A549 (cell line): ENCODE measurements around the gene ANKRD12. TPM values are rescaled to one million over a fixed set of nuclear protein-coding genes. Genes with fewer than 3 reads are reported as not detected.
A peak's percentile ranks its signal among the peaks of the same experiment; 100 is the strongest.

ENCODE experiments used
- ATAC-seq, 2 experiments: fragments of 200-7000 bp in 1 of 2; fragments of >200 bp in 1 of 2; cut with Nextera tagmentation in 1 of 2; cut with Tn5 transposase in 1 of 2; 3 replicates each; pipeline versions ENCODE4 v1.8.0 to v1.9.1; 2018 to 2020; ENCODE audit warnings: mild to moderate bottlenecking in 1 of 2, moderate library complexity in 1 of 2
- CTCF ChIA-PET: fragments of 300-600 bp; sonication (Branson Sonifier 250); formaldehyde crosslinking; extraction: SDS; loops from one replicate; lab custom pipeline; 2021; ENCODE audit warnings: antibody characterized with exemption, inconsistent platforms; lab: Yijun Ruan, JAX
- POLR2A ChIA-PET: fragments of 350-600 bp; formaldehyde crosslinking; extraction: SDS; loops from one replicate; lab custom pipeline; 2021; ENCODE audit warnings: antibody characterized with exemption, inconsistent platforms; lab: Yijun Ruan, JAX
- DNase-seq, 2 experiments: peaks; one replicate each; pipeline versions ENCODE4 v3.0.0 to v3.0.0-alpha.2; 2011 to 2016; ENCODE audit warnings: low read depth in 1 of 2, low spot score in 1 of 2
- FAIRE-seq: peaks from 2 replicates; lab custom pipeline; 2011; peaks lifted over from hg19 to GRCh38; lab: Jason Lieb, UNC
- H3K27ac ChIP-seq, 2 experiments: fragments of >200 bp; sonication (Bioruptor Twin); formaldehyde crosslinking; 3 replicates each; pipeline ENCODE4 v1.5.1; 2016 to 2017
- H3K4me1 ChIP-seq: fragments of >200 bp; sonication (Bioruptor Twin); formaldehyde crosslinking; 3 replicates; pipeline ENCODE4 v1.6.1; 2016
- H3K4me2 ChIP-seq: fragments of >200 bp; sonication (Bioruptor Twin); formaldehyde crosslinking; 3 replicates; pipeline ENCODE4 v1.6.1; 2016
- H3K4me3 ChIP-seq: fragments of >200 bp; sonication (Bioruptor Twin); formaldehyde crosslinking; 3 replicates; pipeline ENCODE4 v1.5.1; 2016
- H3K9me3 ChIP-seq: fragments of >200 bp; sonication (Bioruptor Twin); formaldehyde crosslinking; 3 replicates; pipeline ENCODE4 v1.6.1; 2016
- ATOH8 ChIP-seq: fragments of 250-450 bp; sonication (Bioruptor Pico); IDR thresholded peaks from 2 replicates; pipeline ENCODE4 v1.5.0; 2020; ENCODE audit warnings: low read depth, mild to moderate bottlenecking, moderate library complexity
- BHLHE40 ChIP-seq: IDR thresholded peaks from 2 replicates; pipeline ENCODE4 v1.6.1; 2012; ENCODE audit warnings: low read depth, low read length, inconsistent platforms
- CHD4 ChIP-seq: fragments of 200-600 bp; sonication (generic); IDR thresholded peaks from 2 replicates; pipeline ENCODE4 v1.6.1; 2016; ENCODE audit warnings: antibody characterized with exemption, mild to moderate bottlenecking, borderline replicate concordance
- EHMT2 ChIP-seq: fragments of 200-600 bp; sonication (generic); IDR thresholded peaks from 2 replicates; pipeline ENCODE4 v1.6.1; 2016; ENCODE audit warnings: antibody characterized with exemption, low read depth, mild to moderate bottlenecking, moderate library complexity
- ELK1 ChIP-seq: fragments of 150-350 bp; IDR thresholded peaks from 2 replicates; pipeline ENCODE4 v1.6.1; 2014; ENCODE audit warnings: low read depth, mild to moderate bottlenecking, low read length
- EP300 ChIP-seq, 2 experiments: fragments of >200 bp; sonication (Bioruptor Twin); formaldehyde crosslinking; IDR thresholded peaks; 2 replicates in 1 of 2; 3 replicates in 1 of 2; pipeline ENCODE4 v1.6.1; 2016 to 2017
- ESRRA ChIP-seq: fragments of 150-350 bp; IDR thresholded peaks from 2 replicates; pipeline ENCODE4 v1.6.1; 2014; ENCODE audit warnings: mild to moderate bottlenecking, low read length, borderline replicate concordance
- FOSB ChIP-seq: fragments of 250-450 bp; sonication (Bioruptor Pico); IDR thresholded peaks from 2 replicates; pipeline ENCODE4 v1.5.0; 2020; ENCODE audit warnings: mild to moderate bottlenecking, moderate library complexity
- FOXS1 ChIP-seq: fragments of 250-450 bp; sonication (Bioruptor Pico); IDR thresholded peaks from 2 replicates; pipeline ENCODE4 v1.5.0; 2020; ENCODE audit warnings: mild to moderate bottlenecking, moderate library complexity
- GATA3 ChIP-seq: IDR thresholded peaks from 2 replicates; pipeline ENCODE4 v1.6.1; 2012; ENCODE audit warnings: borderline replicate concordance
- HDAC2 ChIP-seq: fragments of 200-600 bp; sonication (generic); IDR thresholded peaks from 2 replicates; pipeline ENCODE4 v1.6.1; 2016
- HEYL ChIP-seq: fragments of 250-450 bp; sonication (Bioruptor Pico); IDR thresholded peaks from 2 replicates; pipeline ENCODE4 v1.8.0; 2021; ENCODE audit warnings: mild to moderate bottlenecking, moderate library complexity
- HOXB5 ChIP-seq: fragments of 250-450 bp; sonication (Bioruptor Pico); IDR thresholded peaks from 2 replicates; pipeline ENCODE4 v1.5.0; 2020; ENCODE audit warnings: mild to moderate bottlenecking, moderate library complexity
- JUN ChIP-seq, 2 experiments: fragments of >200 bp; sonication (Bioruptor Twin); formaldehyde crosslinking; IDR thresholded peaks; 2 replicates in 1 of 2; 3 replicates in 1 of 2; pipeline ENCODE4 v1.6.1; 2016 to 2017
- JUNB ChIP-seq: fragments of >200 bp; sonication (Bioruptor Twin); formaldehyde crosslinking; IDR thresholded peaks from 2 replicates; pipeline ENCODE4 v1.6.1; 2016
- MYC ChIP-seq: IDR thresholded peaks from 2 replicates; pipeline ENCODE4 v1.6.1; 2012; ENCODE audit warnings: mild to moderate bottlenecking, inconsistent platforms, low read length, improper control_type of control experiment, borderline replicate concordance
- NFE2L2 ChIP-seq: fragments of 150-350 bp; conservative IDR thresholded peaks from 2 replicates; pipeline ENCODE4 v1.6.1; 2014; ENCODE audit warnings: low read length
- NPAS2 ChIP-seq: fragments of 250-450 bp; sonication (Bioruptor Pico); IDR thresholded peaks from 2 replicates; pipeline ENCODE4 v1.8.0; 2022; ENCODE audit warnings: mild to moderate bottlenecking, moderate library complexity, borderline replicate concordance
- PBX3 ChIP-seq: IDR thresholded peaks from 2 replicates; pipeline ENCODE4 v1.6.1; 2012
- PHF8 ChIP-seq: fragments of 200-600 bp; sonication (generic); IDR thresholded peaks from 2 replicates; pipeline ENCODE4 v1.6.1; 2016; ENCODE audit warnings: low read depth, mild to moderate bottlenecking, antibody characterized with exemption, moderate library complexity, borderline replicate concordance
- POLR2A ChIP-seq: IDR thresholded peaks from 2 replicates; pipeline ENCODE4 v1.6.1; 2012; ENCODE audit warnings: mild to moderate bottlenecking, low read length
- REST ChIP-seq: fragments of 200-600 bp; sonication (generic); IDR thresholded peaks from 2 replicates; pipeline ENCODE4 v1.6.1; 2016; ENCODE audit warnings: antibody characterized with exemption, mild to moderate bottlenecking, moderate library complexity
- SREBF2 ChIP-seq: fragments of 450-650 bp; IDR thresholded peaks from 2 replicates; pipeline ENCODE4 v1.6.1; 2014; ENCODE audit warnings: mild to moderate bottlenecking, moderate library complexity
- USF2 ChIP-seq: fragments of 450-650 bp; IDR thresholded peaks from 2 replicates; pipeline ENCODE4 v1.6.1; 2014; ENCODE audit warnings: antibody characterized with exemption
- WGBS: methylation state at CpG from one replicate; pipeline ENCODE4 v1.1.6; 2017; ENCODE audit errors: missing lambda C conversion rate; 5-methylcytosine and 5-hydroxymethylcytosine counted together
- polyA minus RNA-seq: library from RNA; depleted of rRNA, polyadenylated mRNA; stranded (reverse); fragments of >200 nt; gene quantifications from 2 replicates; pipeline ENCODE4 v1.2.3, GENCODE V29; 2011; rRNA and poly(A)+ RNA removed
- polyA plus RNA-seq, 4 experiments: library from polyadenylated mRNA; depleted of rRNA in 3 of 4; stranded (reverse); fragments of >200 nt; fragmentation: RNase III in 1 of 4; extraction: RNeasy Plus Mini Kit Qiagen cat#74134 plus additional on column Dnase treatment in 1 of 4; gene quantifications; 2 replicates in 3 of 4; 3 replicates in 1 of 4; pipeline ENCODE4 v1.2.3, GENCODE V29; 2011 to 2017

The ANKRD12 gene
- polyA plus RNA-seq (2011; rRNA removed) (7.3 and 8.0 TPM in 2 replicates), polyA plus RNA-seq (2017; fragmentation: RNase III; extraction: RNeasy Plus Mini Kit Qiagen cat#74134 plus additional on column Dnase treatment) (2.6 to 3.2 TPM (median 2.7 TPM) in 3 replicates), polyA minus RNA-seq (12.4 and 17.5 TPM in 2 replicates)
- polyA plus RNA-seq (2012; cell fraction: cytosol; rRNA removed): 0.50 and 0.70 TPM in 2 replicates
- polyA plus RNA-seq (2012; cell fraction: nucleus; rRNA removed): 0.84 and 1.2 TPM in 2 replicates

GRCh38 chr18:9136315-9137155 lies at the start of gene ANKRD12:
Gene ANKRD12, plus strand, starts transcription at chr18:9136781. Its CDS starts 45,652 bp downstream, at chr18:9182433.
- Histone ChIP-seq H3K4me1 (peaks cover 56% of the 10 kb centered on the region), H3K27ac (peak within 1 kb of the TSS; percentile 84 to 89), H3K9me3 (no peaks in the 10 kb centered on the region), H3K4me2 (peak within 1 kb of the TSS; percentile 78), H3K4me3 (peak within 1 kb of the TSS; percentile 62)
- CTCF ChIA-PET: interaction anchor here (1.2 to 8.1 kb wide), 4 partner anchors 10 to 64 kb away, joined by 3 to 48 read pairs (median 8); no protein-coding TSS in a partner anchor
- DNase-seq: peak; percentile 83 to 95
- POLR2A ChIA-PET: interaction anchor here (0.5 to 1.6 kb wide), 7 partner anchors 11 to 119 kb away, joined by 3 to 9 read pairs (median 3); partner anchors contain the start of gene NDUFV2
- WGBS: 3% methylated on average over 16 of the region's 95 CpGs
- no peak for TF ChIP-seq EHMT2
- 0 out of 2 replicates have a peak, but pooled peaks have one; percentile 34 for TF ChIP-seq HOXB5 (CRISPR knock-in tag)
- TF ChIP-seq GATA3: peak; percentile 65
- peak in 1 of 2 experiments; percentile 38; a peak in 2 of 5 replicates for TF ChIP-seq JUN (IDR thresholded peaks at IDR 0.05)
- no peak for TF ChIP-seq EP300 (IDR thresholded peaks at IDR 0.05)
- 0 out of 2 replicates have a peak, but pooled peaks have one; percentile 12 for TF ChIP-seq PBX3
- TF ChIP-seq JUNB: no peak
- no peak for TF ChIP-seq ELK1
- peak; percentile 31 for TF ChIP-seq POLR2A
- peak; percentile 77 for TF ChIP-seq MYC
- TF ChIP-seq NPAS2 (CRISPR knock-in tag): peak; percentile 98
- peak; percentile 99 for TF ChIP-seq USF2
- no peak for TF ChIP-seq SREBF2
- 0 out of 2 replicates have a peak, but pooled peaks have one; percentile 7 for TF ChIP-seq PHF8
- no peak for TF ChIP-seq FOXS1 (CRISPR knock-in tag)
- peak; percentile 97 for TF ChIP-seq BHLHE40
- ATAC-seq: peak; percentile 85 to 88
- no peak for FAIRE-seq

- ChIA-PET POLR2A (no interaction called here), CTCF (no interaction called here)
- Histone ChIP-seq H3K4me2 (no peak overlapping the region), H3K4me1 (peaks cover 3% of the 10 kb centered on the region; the same call in 2 of the 3 replicates), H3K9me3 (no peaks in the 10 kb centered on the region), H3K4me3 (no peak overlapping the region), H3K27ac (no peak overlapping the region)
- WGBS: 94% methylated on average over 2 of the region's 2 CpGs
- FAIRE-seq: no peak
- DNase-seq: no peak
- TF ChIP-seq SREBF2 (no peak), REST (no peak), ATOH8 (CRISPR knock-in tag) (no peak), NFE2L2 (no peak), USF2 (no peak), HEYL (CRISPR knock-in tag) (no peak), HDAC2 (no peak), MYC (no peak), ESRRA (no peak), CHD4 (no peak), FOSB (CRISPR knock-in tag) (no peak)
- ATAC-seq: no peak
Observed at GRCh38 chr18:9087144-9087543, 49.4 kb upstream of the ANKRD12 start.
